Keratinocyte (primary cell): ENCODE measurements around the gene LRRC47.

Experiments used
- EZH2 ChIP-seq: IDR thresholded peaks from one replicate; pipeline ENCODE4 v1.6.1; 2012; ENCODE audit warnings: inconsistent platforms, mild to moderate bottlenecking, low read length, moderate library complexity
- TF ChIP-seq, protein P1 (sequence below), 3 experiments: IDR thresholded peaks in 1 of 3; conservative IDR thresholded peaks in 1 of 3; optimal IDR thresholded peaks in 1 of 3; 2 replicates in 2 of 3; 3 replicates in 1 of 3; pipeline versions ENCODE3 to v1.5.1; 2011; ENCODE audit warnings: low read length in 3 of 3, mild to moderate bottlenecking in 3 of 3, moderate library complexity in 2 of 3, control low read depth in 1 of 3, inconsistent platforms in 1 of 3; ENCODE audit not compliant: insufficient read depth in 2 of 3; ENCODE audit errors: extremely low read depth in 1 of 3

DNA sequence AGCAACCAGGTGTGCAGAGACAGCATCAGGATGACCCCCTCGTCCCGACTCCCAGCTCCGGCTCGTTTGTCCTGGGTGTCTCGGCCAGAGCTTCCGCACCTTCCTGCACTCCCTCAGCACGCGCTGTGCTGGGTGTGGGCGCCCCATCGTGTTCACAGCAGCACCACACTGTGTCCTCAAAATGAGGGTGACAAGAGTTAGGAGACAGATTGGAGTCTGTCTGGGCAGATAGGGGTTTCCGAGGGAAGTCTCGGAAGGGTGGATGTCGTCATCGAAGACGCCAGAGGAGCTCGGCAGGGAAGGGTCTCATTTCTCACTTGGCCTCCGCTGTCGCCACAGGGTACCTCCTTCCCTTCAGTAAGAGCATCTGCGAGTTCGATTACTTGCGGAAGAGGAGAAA is 39.9 kb downstream of the LRRC47 start:
- no peak for TF ChIP-seq EZH2
- TF ChIP-seq, protein P1, sequence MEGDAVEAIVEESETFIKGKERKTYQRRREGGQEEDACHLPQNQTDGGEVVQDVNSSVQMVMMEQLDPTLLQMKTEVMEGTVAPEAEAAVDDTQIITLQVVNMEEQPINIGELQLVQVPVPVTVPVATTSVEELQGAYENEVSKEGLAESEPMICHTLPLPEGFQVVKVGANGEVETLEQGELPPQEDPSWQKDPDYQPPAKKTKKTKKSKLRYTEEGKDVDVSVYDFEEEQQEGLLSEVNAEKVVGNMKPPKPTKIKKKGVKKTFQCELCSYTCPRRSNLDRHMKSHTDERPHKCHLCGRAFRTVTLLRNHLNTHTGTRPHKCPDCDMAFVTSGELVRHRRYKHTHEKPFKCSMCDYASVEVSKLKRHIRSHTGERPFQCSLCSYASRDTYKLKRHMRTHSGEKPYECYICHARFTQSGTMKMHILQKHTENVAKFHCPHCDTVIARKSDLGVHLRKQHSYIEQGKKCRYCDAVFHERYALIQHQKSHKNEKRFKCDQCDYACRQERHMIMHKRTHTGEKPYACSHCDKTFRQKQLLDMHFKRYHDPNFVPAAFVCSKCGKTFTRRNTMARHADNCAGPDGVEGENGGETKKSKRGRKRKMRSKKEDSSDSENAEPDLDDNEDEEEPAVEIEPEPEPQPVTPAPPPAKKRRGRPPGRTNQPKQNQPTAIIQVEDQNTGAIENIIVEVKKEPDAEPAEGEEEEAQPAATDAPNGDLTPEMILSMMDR (optimal IDR thresholded peaks at IDR 0.05 in 1 of 3, IDR thresholded peaks at IDR 0.05 in 1 of 3, conservative IDR thresholded peaks at IDR 0.05 in 1 of 3; ENCODE audit: extremely low read depth in 1 of 3, insufficient read depth in 2 of 3, low read length in 3 of 3) = no peak
